ENCODE data around the gene SLAMF9. TPM values are rescaled to one million over a fixed set of nuclear protein-coding genes. Genes with fewer than 3 reads are reported as not detected.

The SLAMF9 gene
- total and polyA plus RNA-seq, 11 donors, result 0.24 to 0.88 TPM; not detected in 9

- DNase-seq, result peak; percentile 94 to 96 (median 95)
- TF ChIP-seq POLR2A (IDR thresholded peaks at IDR 0.05) (peak in 1 of 2 donors; percentile 96), CTCF (IDR thresholded peaks at IDR 0.05) (peak in 1 of 12 donors; percentile 25)
- H3K27me3 ChIP-seq, result no peaks in the 10 kb centered on the region
- WGBS, 4 donors, result 0 to 1% (median 1%) methylated on average over 40 to 58 of the region's 58 CpGs
- H3K9me3 ChIP-seq, result no peaks in the 10 kb centered on the region
- peak within 1 kb of the TSS; percentile 86 to 100 (median 97) for H3K27ac ChIP-seq
- H3K4me1 ChIP-seq, result peaks cover 0 to 52% (median 33%) of the 10 kb centered on the region in 12 donors
- intact Hi-C loops (cut with DNase I), result loop anchor here in 7 of 10 donors (2.0 to 10.0 kb wide), 5 partner anchors 34 to 910 kb away; no protein-coding TSS in a partner anchor
- H3K36me3 ChIP-seq, result peaks cover 0 to 15% (median 10%) of the 10 kb centered on the region in 9 donors
- peak within 1 kb of the TSS; percentile 64 to 99 (median 84) for H3K4me3 ChIP-seq
- peak; percentile 77 to 83 (median 80) for ATAC-seq
These were observed 29.0 kb downstream of the SLAMF9 start, which contains the start of gene TAGLN2 for GRCh38 chr1:159924791-159925718. Gene TAGLN2 (minus strand): TSS chr1:159925507. CDS start chr1:159920509, 4,998 bp downstream.

GRCh38 chr1:159924025-159924790 is 29.8 kb downstream of the SLAMF9 start:
- WGBS, 4 donors, result 5 to 19% (median 13%) methylated on average over 9 to 31 of the region's 31 CpGs
- Histone ChIP-seq H3K4me1 (peaks cover 0 to 53% (median 42%) of the 10 kb centered on the region in 12 donors), H3K27me3 (no peaks in the 10 kb centered on the region), H3K36me3 (peaks cover 0 to 24% (median 18%) of the 10 kb centered on the region in 9 donors), H3K9me3 (no peaks in the 10 kb centered on the region), H3K27ac (peak overlapping the region; percentile 86 to 100 (median 97)), H3K4me3 (peak overlapping the region; percentile 64 to 99 (median 84))
- peak; percentile 52 to 77 (median 72) for ATAC-seq
- DNase-seq, result peak; percentile 92 to 95 (median 94)
- TF ChIP-seq CTCF (IDR thresholded peaks at IDR 0.05), result peak in 4 of 12 donors; percentile 10 to 42 (median 26)
- TF ChIP-seq POLR2A (IDR thresholded peaks at IDR 0.05), result peak in 1 of 2 donors; percentile 42
- intact Hi-C loops (cut with DNase I), result loop anchor here in 6 of 10 donors (2.0 to 10.0 kb wide), 4 partner anchors 33 to 909 kb away; no protein-coding TSS in a partner anchor

GRCh38 chr1:159923203-159924024 is 30.6 kb downstream of the SLAMF9 start:
- DNase-seq, result peak; percentile 89 to 93 (median 92)

More at GRCh38 chr1:159923203-159924024, 30.6 kb downstream of the SLAMF9 start:
- ATAC-seq, result peak; percentile 54 to 76 (median 64)
- H3K9me3 ChIP-seq, result no peaks in the 10 kb centered on the region
- peak overlapping the region; percentile 86 to 100 (median 97) for H3K27ac ChIP-seq
- peaks cover 0 to 60% (median 49%) of the 10 kb centered on the region in 12 donors for H3K4me1 ChIP-seq
- intact Hi-C loops (cut with DNase I), result loop anchor here in 7 of 10 donors (2.0 to 10.0 kb wide), 4 partner anchors 33 to 909 kb away; no protein-coding TSS in a partner anchor
- TF ChIP-seq POLR2A (IDR thresholded peaks at IDR 0.05), result peak in 1 of 2 donors; percentile 76
- TF ChIP-seq CTCF (IDR thresholded peaks at IDR 0.05), result no peak
- H3K4me3 ChIP-seq, result peak overlapping the region; percentile 64 to 99 (median 84)
- 18 to 28% (median 26%) methylated on average over 20 of the region's 20 CpGs for WGBS, 4 donors
- H3K36me3 ChIP-seq, result peaks cover 0 to 32% (median 26%) of the 10 kb centered on the region in 9 donors
- H3K27me3 ChIP-seq, result no peaks in the 10 kb centered on the region
